Adipocyte (in vitro differentiated cells): ENCODE data around the gene LSAMP.

Experiments used
- DNase-seq: peaks from one replicate; pipeline ENCODE4 v3.0.0-alpha.2; 2015; ENCODE audit warnings: low read depth
- H3K27me3 ChIP-seq: replicated peaks from 2 replicates; pipeline ENCODE4 v1.7.0; 2013; ENCODE audit warnings: mild to moderate bottlenecking, low read length, moderate library complexity; ENCODE audit not compliant: control insufficient read depth, insufficient read depth
- H3K36me3 ChIP-seq: 2 replicates; pipeline ENCODE4 v1.7.0; 2013; ENCODE audit warnings: low read length, mild to moderate bottlenecking, moderate library complexity; ENCODE audit not compliant: control insufficient read depth, insufficient read depth, severe bottlenecking
- H3K4me1 ChIP-seq: 2 replicates; pipeline ENCODE4 v1.7.0; 2013; ENCODE audit warnings: mild to moderate bottlenecking, low read length, moderate library complexity; ENCODE audit not compliant: control insufficient read depth, insufficient read depth
- H3K4me3 ChIP-seq: 2 replicates; pipeline ENCODE4 v1.7.0; 2013; ENCODE audit warnings: mild to moderate bottlenecking, low read length, moderate library complexity
- H3K9ac ChIP-seq: 2 replicates; pipeline ENCODE4 v1.7.0; 2013; ENCODE audit warnings: mild to moderate bottlenecking, low read length, moderate library complexity
- H3K9me3 ChIP-seq: 2 replicates; pipeline ENCODE4 v1.7.0; 2013; ENCODE audit warnings: mild to moderate bottlenecking, low read length, moderate library complexity; ENCODE audit not compliant: control insufficient read depth

Gene LSAMP

GRCh38 chr3:115931581-115931980 is 513.7 kb downstream of the LSAMP start:
- H3K36me3 ChIP-seq: no peaks in the 10 kb centered on the region
- no peaks in the 10 kb centered on the region for H3K27me3 ChIP-seq
- no peak overlapping the region for H3K4me3 ChIP-seq

DNA sequence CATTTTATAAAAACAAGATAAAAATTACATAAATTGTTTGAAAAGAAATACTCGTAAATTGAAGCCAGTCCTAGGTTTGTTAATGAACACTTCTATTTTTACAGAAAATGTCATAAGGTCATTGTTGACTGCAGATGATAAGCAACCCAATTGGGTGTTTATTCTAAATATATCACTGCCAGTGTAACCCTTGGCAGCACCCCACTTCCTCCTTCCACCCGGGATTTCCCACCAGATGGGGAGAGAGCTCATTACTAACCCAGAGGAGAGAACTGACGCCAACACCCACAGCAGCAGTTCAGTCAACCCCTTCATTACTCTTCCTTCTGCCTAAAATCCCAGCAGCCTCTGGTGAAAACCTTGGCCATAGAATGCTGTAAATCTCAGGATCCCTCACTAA is 514.4 kb downstream of the LSAMP start:
- H3K4me1 ChIP-seq: peaks cover 5% of the 10 kb centered on the region
- H3K4me3 ChIP-seq: no peak overlapping the region
- no peak overlapping the region for H3K9ac ChIP-seq
- H3K9me3 ChIP-seq: no peaks in the 10 kb centered on the region
- no peaks in the 10 kb centered on the region for H3K36me3 ChIP-seq
- no peaks in the 10 kb centered on the region for H3K27me3 ChIP-seq
- no peak for DNase-seq

More at GRCh38 chr3:115931581-115931980, 513.7 kb downstream of the LSAMP start:
- Histone ChIP-seq H3K9me3 (no peaks in the 10 kb centered on the region), H3K4me1 (peaks cover 5% of the 10 kb centered on the region), H3K9ac (no peak overlapping the region)
- DNase-seq: no peak

DNA sequence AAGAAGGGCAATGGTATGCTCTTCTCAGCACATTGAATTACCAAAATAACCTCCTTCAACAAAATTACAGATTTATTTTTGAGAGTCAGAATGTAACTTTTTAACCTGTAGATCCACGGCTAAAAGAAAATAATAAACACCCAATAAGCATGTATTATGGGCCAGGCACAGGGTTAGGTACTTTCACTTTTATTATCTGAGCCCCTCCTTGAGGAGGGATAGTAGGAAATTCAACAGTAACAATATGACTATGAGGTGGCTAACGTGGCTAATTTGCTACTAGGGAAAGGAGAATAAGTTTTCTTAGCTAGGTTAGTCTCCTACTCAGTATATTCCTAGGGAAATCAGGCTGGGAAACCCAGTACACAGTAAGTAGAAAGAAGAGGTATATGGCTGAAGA is 515.1 kb downstream of the LSAMP start:
- H3K4me1 ChIP-seq: peaks cover 5% of the 10 kb centered on the region
- H3K9ac ChIP-seq: no peak overlapping the region
- no peaks in the 10 kb centered on the region for H3K36me3 ChIP-seq
- H3K4me3 ChIP-seq: no peak overlapping the region
- DNase-seq: no peak
- no peaks in the 10 kb centered on the region for H3K9me3 ChIP-seq
- H3K27me3 ChIP-seq: no peaks in the 10 kb centered on the region

DNA sequence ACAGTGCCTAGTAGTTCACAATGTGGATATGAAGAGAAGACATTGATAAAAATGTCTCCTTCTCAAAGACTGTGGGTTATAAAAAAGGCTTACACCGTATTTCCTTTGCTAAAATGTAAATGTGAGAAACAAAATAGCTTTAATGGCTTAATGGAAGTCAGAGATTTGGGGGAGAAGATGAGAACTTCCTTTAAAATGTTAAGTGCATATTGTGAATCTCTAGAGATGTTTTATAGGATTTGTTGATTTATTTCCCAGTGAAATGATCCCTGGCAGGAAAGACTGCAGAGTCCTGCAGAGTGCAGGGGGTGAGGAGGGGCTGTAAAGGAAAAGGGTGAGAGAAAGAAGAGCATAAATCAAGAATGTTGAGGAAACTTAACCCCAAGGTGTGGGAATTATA is 516.9 kb downstream of the LSAMP start:
- Histone ChIP-seq H3K4me1 (peaks cover 5% of the 10 kb centered on the region), H3K9me3 (no peaks in the 10 kb centered on the region), H3K4me3 (no peak overlapping the region), H3K9ac (no peak overlapping the region), H3K36me3 (no peaks in the 10 kb centered on the region), H3K27me3 (no peaks in the 10 kb centered on the region)
- DNase-seq: no peak

DNA sequence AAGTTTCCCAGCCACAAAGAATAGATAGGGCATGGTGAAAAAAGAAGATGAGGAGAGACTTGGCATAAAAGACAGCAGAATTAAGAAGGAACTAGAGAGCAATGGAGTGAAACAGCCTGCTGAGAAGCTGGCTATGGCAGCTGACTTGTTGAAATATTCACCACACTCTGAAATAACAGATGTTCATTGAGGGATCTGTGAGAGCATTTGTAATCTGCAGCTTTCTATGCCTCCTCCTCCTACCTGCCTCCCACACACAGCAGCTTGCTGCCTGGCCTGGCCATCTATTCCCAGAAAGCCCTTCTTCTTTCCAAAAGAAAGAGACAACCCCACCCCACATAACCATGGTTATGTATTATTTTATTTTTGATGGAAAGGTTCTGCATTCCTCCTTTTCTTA is 518.1 kb downstream of the LSAMP start:
- Histone ChIP-seq H3K9ac (no peak overlapping the region), H3K4me1 (peaks cover 5% of the 10 kb centered on the region), H3K4me3 (no peak overlapping the region), H3K9me3 (no peaks in the 10 kb centered on the region), H3K27me3 (no peaks in the 10 kb centered on the region), H3K36me3 (no peaks in the 10 kb centered on the region)
- no peak for DNase-seq

DNA sequence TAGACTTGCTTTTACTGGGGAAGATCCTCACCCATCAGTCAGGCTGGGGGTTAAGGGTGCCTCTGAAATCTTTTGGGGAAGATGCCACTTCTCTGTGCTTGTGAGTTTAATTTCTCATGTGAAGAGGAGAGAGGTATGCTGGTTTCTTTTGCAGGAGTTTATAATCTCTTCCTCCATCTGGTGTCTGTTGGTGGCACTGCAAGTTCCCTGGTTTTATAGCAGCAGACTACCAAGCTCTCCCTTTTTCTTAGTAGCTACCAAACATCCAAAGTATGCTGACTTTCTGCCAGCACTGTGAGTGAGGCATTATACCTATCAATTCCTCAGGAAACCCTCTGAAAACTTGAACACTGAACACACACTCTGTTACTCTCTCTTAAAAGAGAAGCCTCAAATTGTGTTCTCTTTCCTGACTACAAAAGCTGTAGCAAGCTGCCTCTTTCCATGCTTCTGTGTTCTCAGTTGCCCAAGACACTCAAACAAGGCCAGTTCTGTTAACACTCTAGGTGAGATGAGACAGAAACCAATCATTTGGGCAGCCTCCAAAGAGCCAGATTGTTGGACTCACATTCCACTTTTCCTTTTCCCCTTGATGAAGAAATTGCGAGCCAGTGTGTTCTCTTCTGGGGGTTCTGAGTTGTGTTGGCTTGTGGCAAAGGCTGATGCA is 522.5 kb downstream of the LSAMP start:
- no peaks in the 10 kb centered on the region for H3K4me1 ChIP-seq
- peak; percentile 49 for DNase-seq

GRCh38 chr3:115921711-115922110 is 523.6 kb downstream of the LSAMP start:
- no peaks in the 10 kb centered on the region for H3K9me3 ChIP-seq
- H3K36me3 ChIP-seq: no peaks in the 10 kb centered on the region
- H3K4me1 ChIP-seq: no peaks in the 10 kb centered on the region
- H3K27me3 ChIP-seq: no peaks in the 10 kb centered on the region
- no peak overlapping the region for H3K4me3 ChIP-seq
- DNase-seq: no peak
- no peak overlapping the region for H3K9ac ChIP-seq

More for the DNA sequence above, 522.5 kb downstream of the LSAMP start:
- H3K9ac ChIP-seq: no peak overlapping the region
- H3K9me3 ChIP-seq: no peaks in the 10 kb centered on the region
- no peak overlapping the region for H3K4me3 ChIP-seq
- H3K36me3 ChIP-seq: no peaks in the 10 kb centered on the region
- no peaks in the 10 kb centered on the region for H3K27me3 ChIP-seq

DNA sequence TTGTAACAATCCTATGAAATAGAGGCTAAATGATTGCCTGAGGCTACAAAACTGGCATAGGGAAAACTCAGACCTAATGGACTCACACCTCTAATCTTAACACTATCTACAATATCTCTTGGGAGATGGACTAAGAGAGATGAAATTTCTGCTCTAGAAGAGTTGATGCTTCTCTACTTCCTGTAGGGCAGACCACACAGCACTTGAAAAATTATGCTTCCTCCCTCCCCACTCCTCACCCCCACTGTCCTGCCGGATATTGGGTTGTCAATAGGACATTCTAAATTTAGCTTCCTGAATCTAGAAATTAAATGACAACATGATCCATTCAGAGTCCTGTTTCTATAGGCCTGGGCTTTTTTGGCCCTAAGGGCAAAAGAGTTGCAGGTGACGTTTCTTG is 526.4 kb downstream of the LSAMP start:
- Histone ChIP-seq H3K36me3 (no peaks in the 10 kb centered on the region), H3K4me3 (no peak overlapping the region), H3K9me3 (no peaks in the 10 kb centered on the region), H3K9ac (no peak overlapping the region), H3K4me1 (no peaks in the 10 kb centered on the region), H3K27me3 (no peaks in the 10 kb centered on the region)
- DNase-seq: no peak

- no peaks in the 10 kb centered on the region for H3K9me3 ChIP-seq
- H3K4me3 ChIP-seq: no peak overlapping the region
- no peaks in the 10 kb centered on the region for H3K36me3 ChIP-seq
- H3K4me1 ChIP-seq: peaks cover 4% of the 10 kb centered on the region
- no peaks in the 10 kb centered on the region for H3K27me3 ChIP-seq
- DNase-seq: peak; percentile 43
- no peak overlapping the region for H3K9ac ChIP-seq
Observed at GRCh38 chr3:115916866-115917265, 528.4 kb downstream of the LSAMP start.

DNA sequence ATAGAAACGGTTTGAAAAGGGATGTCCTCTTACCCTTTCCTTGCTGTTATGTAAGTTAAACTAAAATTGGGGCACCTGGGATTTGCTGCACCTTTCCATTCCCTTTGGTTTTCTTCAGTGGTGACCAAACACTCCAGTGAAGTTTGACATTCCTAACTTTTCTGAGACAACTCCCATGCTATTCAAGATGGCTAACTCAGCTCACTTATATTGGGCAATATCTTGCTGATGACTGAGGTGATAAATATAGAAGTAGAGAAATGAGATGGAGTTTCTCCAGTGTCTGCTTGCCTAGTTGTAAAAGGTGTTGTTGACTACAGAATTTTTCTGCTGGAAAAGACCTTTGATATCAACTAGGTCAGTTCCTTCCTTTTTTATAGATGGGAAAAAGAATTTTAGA is 530.2 kb downstream of the LSAMP start:
- no peak for DNase-seq
- Histone ChIP-seq H3K36me3 (no peaks in the 10 kb centered on the region), H3K9ac (no peak overlapping the region), H3K9me3 (no peaks in the 10 kb centered on the region), H3K4me1 (peaks cover 4% of the 10 kb centered on the region), H3K4me3 (no peak overlapping the region), H3K27me3 (no peaks in the 10 kb centered on the region)

DNA sequence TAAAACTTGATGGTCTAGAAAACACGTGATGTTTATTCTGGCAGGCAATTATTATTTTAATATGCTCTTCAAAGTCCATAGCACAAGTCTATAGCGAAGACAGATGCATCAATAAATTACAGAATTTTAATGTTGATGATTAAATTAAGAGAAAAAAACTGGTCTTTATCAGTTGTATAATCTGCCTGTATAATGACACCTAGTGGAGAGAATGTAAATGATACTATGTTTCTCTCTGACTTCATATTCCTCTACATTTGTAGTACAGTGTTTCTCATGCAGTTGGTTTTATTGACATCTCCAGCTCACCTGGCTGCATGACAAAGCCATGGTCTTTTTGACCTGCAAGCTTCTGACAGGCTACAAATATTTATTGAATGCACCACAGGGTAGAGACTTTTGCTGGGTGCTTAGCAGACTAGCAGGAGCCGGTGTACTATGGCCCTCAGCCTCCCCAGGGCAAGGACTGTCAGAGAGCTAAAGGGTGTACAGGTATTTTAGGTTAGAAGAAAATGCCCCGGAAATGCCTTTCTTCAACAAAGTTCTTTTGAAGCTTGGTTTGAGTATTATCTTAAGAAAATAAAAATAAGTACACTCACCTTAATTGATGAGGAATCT is 532.1 kb downstream of the LSAMP start:
- Histone ChIP-seq H3K27me3 (peaks cover 4% of the 10 kb centered on the region), H3K9me3 (no peaks in the 10 kb centered on the region), H3K9ac (no peak overlapping the region), H3K36me3 (no peaks in the 10 kb centered on the region), H3K4me3 (no peak overlapping the region), H3K4me1 (peaks cover 4% of the 10 kb centered on the region)
- DNase-seq: peak; percentile 14

DNA sequence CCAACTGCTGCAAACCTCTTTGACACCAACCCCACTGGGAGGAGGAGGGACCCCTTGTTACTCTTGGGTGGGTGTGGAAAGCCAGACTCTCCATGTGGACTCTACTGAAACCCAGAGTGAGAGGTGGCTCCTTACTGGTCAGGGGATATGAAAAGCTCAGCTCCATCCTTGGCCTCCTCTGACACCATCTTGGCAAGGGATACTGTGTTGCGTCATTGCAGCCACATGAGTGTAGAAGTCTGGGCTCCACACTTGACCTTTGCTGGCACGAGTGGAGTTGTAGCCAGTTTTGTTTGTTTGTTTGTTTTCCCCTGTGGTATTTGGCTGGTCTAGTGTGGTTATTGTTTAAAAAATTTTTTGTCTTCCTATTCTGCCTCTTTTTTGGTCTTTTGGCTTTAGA is 532.9 kb downstream of the LSAMP start:
- DNase-seq: peak; percentile 41
- Histone ChIP-seq H3K36me3 (no peaks in the 10 kb centered on the region), H3K4me3 (no peak overlapping the region), H3K27me3 (peaks cover 4% of the 10 kb centered on the region), H3K9me3 (no peaks in the 10 kb centered on the region), H3K4me1 (peaks cover 4% of the 10 kb centered on the region), H3K9ac (no peak overlapping the region)
